B cell (primary cell): Measurements from ENCODE around the gene BMAL1.
"Not testable (repeated sequence)": the region's sequence is repeated elsewhere in the genome, so short reads cannot be mapped to it uniquely, and the experiment has no call there.

Experiments
- EZH2 ChIP-seq: IDR thresholded peaks from 2 replicates; pipeline ENCODE4 v1.6.1; 2012; ENCODE audit warnings: borderline replicate concordance, low read depth, mild to moderate bottlenecking, moderate library complexity, low read length; ENCODE audit not compliant: insufficient read depth, poor library complexity, severe bottlenecking
- TF ChIP-seq, protein P1 (sequence below): fragments of 200-600 bp; IDR thresholded peaks from one replicate; pipeline ENCODE4 v1.8.0; 2022; ENCODE audit warnings: antibody characterized with exemption, mild to moderate bottlenecking

DNA sequence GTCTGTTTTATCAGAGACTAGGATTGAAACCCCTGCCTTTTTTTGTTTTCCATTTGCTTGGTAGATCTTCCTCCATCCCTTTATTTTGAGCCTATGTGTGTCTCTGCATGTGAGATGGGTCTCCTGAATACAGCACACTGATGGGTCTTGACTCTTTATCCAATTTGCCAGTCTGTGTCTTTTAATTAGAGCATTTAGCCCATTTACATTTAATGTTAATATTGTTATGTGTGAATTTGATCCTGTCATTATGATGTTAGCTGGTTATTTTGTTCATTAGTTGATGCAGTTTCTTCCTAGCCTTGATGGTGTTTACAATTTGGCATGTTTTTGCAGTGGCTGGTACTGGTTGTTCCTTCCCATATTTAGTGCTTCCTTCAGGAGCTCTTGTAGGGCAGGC, 120.7 kb downstream of the BMAL1 start:
- TF ChIP-seq, protein P1, sequence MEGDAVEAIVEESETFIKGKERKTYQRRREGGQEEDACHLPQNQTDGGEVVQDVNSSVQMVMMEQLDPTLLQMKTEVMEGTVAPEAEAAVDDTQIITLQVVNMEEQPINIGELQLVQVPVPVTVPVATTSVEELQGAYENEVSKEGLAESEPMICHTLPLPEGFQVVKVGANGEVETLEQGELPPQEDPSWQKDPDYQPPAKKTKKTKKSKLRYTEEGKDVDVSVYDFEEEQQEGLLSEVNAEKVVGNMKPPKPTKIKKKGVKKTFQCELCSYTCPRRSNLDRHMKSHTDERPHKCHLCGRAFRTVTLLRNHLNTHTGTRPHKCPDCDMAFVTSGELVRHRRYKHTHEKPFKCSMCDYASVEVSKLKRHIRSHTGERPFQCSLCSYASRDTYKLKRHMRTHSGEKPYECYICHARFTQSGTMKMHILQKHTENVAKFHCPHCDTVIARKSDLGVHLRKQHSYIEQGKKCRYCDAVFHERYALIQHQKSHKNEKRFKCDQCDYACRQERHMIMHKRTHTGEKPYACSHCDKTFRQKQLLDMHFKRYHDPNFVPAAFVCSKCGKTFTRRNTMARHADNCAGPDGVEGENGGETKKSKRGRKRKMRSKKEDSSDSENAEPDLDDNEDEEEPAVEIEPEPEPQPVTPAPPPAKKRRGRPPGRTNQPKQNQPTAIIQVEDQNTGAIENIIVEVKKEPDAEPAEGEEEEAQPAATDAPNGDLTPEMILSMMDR = not testable (repeated sequence)
- TF ChIP-seq EZH2 = not testable (repeated sequence)
